OCI-LY1 (cell line): ENCODE measurements around the gene CD74.
"Not testable (repeated sequence)": the region's sequence is repeated elsewhere in the genome, so short reads cannot be mapped to it uniquely, and the experiment has no call there.

ENCODE experiments used
- H2AFZ ChIP-seq: fragments of 200-600 bp; sonication (generic), shearing (Covaris generic); 2 replicates; pipeline ENCODE4 v1.6.0; 2014; ENCODE audit warnings: antibody characterized with exemption, mild to moderate bottlenecking, low read length
- H3F3A ChIP-seq: fragments of 200-600 bp; sonication (generic), shearing (Covaris generic); 2 replicates; pipeline ENCODE4 v1.6.0; 2014; ENCODE audit warnings: mild to moderate bottlenecking, antibody characterized with exemption, low read length, moderate library complexity; ENCODE audit not compliant: insufficient read depth
- H3K27ac ChIP-seq: fragments of 200-600 bp; sonication (generic); 2 replicates; pipeline ENCODE4 v1.5.1; 2014; ENCODE audit warnings: low read length, mixed run types, mild to moderate bottlenecking, low read depth; ENCODE audit not compliant: poor library complexity, severe bottlenecking
- H3K27me3 ChIP-seq: fragments of 200-600 bp; sonication (generic); 2 replicates; pipeline ENCODE4 v1.6.0; 2014; ENCODE audit warnings: antibody characterized with exemption, mild to moderate bottlenecking, low read length, moderate library complexity; ENCODE audit not compliant: insufficient read depth
- H3K36me3 ChIP-seq: fragments of 200-600 bp; sonication (generic); 2 replicates; pipeline ENCODE4 v1.6.1; 2014; ENCODE audit warnings: mild to moderate bottlenecking, antibody characterized with exemption, low read length, moderate library complexity, mixed read lengths; ENCODE audit not compliant: insufficient read depth
- H3K4me1 ChIP-seq: fragments of 200-600 bp; sonication (generic); 2 replicates; pipeline ENCODE4 v1.5.1; 2014; ENCODE audit warnings: mild to moderate bottlenecking, low read length, moderate library complexity; ENCODE audit not compliant: insufficient read depth, severe bottlenecking
- H3K4me2 ChIP-seq: fragments of 200-600 bp; sonication (generic), shearing (Covaris generic); 2 replicates; pipeline ENCODE4 v1.6.1; 2014; ENCODE audit warnings: low read length
- H3K4me3 ChIP-seq: fragments of 200-600 bp; sonication (generic); 2 replicates; pipeline ENCODE4 v1.5.1; 2014; ENCODE audit warnings: low read length, low read depth, mild to moderate bottlenecking, mixed read lengths; ENCODE audit not compliant: poor library complexity, severe bottlenecking
- H3K79me2 ChIP-seq: fragments of 200-600 bp; shearing (Covaris generic); 2 replicates; pipeline ENCODE4 v1.6.1; 2016; ENCODE audit warnings: mixed run types, low read length, mixed read lengths; ENCODE audit not compliant: insufficient read depth
- H3K9ac ChIP-seq: fragments of 200-600 bp; sonication (generic), shearing (Covaris generic); 2 replicates; pipeline ENCODE4 v1.6.1; 2014; ENCODE audit warnings: mild to moderate bottlenecking, low read length, mixed read lengths
- H3K9me2 ChIP-seq: fragments of 200-600 bp; sonication (generic), shearing (Covaris generic); 2 replicates; pipeline ENCODE4 v1.6.1; 2014; ENCODE audit warnings: low read depth, mild to moderate bottlenecking, low read length, mixed read lengths
- H3K9me3 ChIP-seq: fragments of 200-600 bp; shearing (Covaris generic); 2 replicates; pipeline ENCODE4 v1.6.1; 2014; ENCODE audit warnings: low read length, mixed read lengths
- H4K20me1 ChIP-seq: fragments of 200-600 bp; sonication (generic), shearing (Covaris generic); 2 replicates; pipeline ENCODE4 v1.6.0; 2016; ENCODE audit warnings: mild to moderate bottlenecking, low read length; ENCODE audit not compliant: insufficient read depth
- EZH2 ChIP-seq: fragments of 200-600 bp; sonication (generic), shearing (Covaris generic); IDR thresholded peaks from 2 replicates; pipeline ENCODE4 v1.8.0; 2017; ENCODE audit warnings: borderline replicate concordance, mixed run types, mild to moderate bottlenecking, antibody characterized with exemption, low read length, moderate library complexity, mixed read lengths
- TF ChIP-seq, protein P1 (sequence below): fragments of 200-600 bp; sonication (generic), shearing (Covaris generic); IDR thresholded peaks from 2 replicates; pipeline ENCODE4 v1.5.1; 2017; ENCODE audit warnings: mild to moderate bottlenecking, antibody characterized with exemption, low read length, moderate library complexity, mixed read lengths

CD74 gene

DNA sequence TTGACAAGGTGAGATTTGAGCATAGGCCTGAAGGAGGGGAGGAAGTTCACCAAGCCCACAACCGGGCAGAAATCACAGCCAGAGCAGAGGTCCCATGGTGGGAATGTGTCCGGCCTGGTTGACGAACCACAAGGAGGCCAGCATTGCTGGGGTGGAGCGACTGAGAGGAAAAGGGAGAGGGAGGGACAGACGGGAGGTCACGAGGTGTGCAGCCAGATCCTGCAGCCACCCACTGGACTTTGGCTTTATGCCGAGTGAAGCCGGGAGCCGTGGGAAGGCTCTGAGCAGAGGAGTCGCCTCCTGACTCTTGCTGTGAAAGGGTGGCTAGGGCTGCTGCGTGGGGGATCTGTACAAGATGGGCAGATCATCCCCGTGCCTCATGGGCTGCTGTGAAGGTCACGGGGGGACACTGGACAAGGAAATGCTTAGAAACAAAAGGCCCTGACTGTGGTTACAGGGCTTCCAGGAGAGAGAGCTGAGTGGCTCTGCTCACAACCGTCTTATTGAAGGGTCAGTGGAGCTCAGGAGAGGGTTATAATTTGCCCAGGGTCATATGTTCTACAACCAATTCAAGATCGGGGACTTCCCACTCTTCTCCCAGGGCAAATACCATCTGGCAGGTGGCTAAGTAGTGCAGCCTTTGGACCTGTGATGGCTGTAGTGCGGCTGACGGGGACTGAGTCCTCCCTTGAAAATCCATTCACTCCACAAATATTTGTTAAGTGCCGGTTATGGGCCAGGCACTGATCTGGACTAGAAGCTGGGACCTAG lies 15.6 kb upstream of the CD74 start:
- Histone ChIP-seq H3K4me2 (no peak overlapping the region), H3K4me1 (no peaks in the 10 kb centered on the region), H3K27ac (no peak overlapping the region), H3K9ac (no peak overlapping the region), H3K9me2 (no peaks in the 10 kb centered on the region), H3K4me3 (no peak overlapping the region), H3K9me3 (no peaks in the 10 kb centered on the region), H3F3A (no peaks in the 10 kb centered on the region), H4K20me1 (no peaks in the 10 kb centered on the region), H3K36me3 (no peaks in the 10 kb centered on the region), H3K79me2 (no peaks in the 10 kb centered on the region), H3K27me3 (no peaks in the 10 kb centered on the region), H2AFZ (no peak overlapping the region)
- TF ChIP-seq EZH2 = no peak

DNA sequence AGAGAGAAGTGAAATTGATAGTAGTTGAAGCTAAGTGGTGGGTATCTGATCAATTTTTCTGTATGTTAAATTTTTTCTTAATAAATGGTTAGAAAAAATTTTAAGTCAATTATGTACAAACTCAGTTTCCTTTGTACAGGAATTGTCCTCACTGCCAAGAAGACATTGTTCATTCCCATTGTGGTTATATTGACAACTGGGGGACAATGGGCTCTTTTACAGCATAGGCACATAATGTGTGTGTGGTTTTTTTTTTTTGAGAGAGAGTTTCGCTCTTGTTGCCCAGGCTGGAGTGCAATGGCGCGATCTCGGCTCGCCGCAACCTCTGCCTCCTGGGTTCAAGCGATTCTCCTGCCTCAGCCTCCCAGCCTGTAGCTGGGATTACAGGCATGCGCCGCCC lies 13.5 kb upstream of the CD74 start:
- H3K4me3 ChIP-seq, H2AFZ ChIP-seq, H3K4me1 ChIP-seq, H4K20me1 ChIP-seq, H3K9ac ChIP-seq, H3K27me3 ChIP-seq, H3K27ac ChIP-seq, H3K9me2 ChIP-seq, H3K4me2 ChIP-seq, H3K9me3 ChIP-seq, H3F3A ChIP-seq, H3K79me2 ChIP-seq, H3K36me3 ChIP-seq: not testable (repeated sequence)

DNA sequence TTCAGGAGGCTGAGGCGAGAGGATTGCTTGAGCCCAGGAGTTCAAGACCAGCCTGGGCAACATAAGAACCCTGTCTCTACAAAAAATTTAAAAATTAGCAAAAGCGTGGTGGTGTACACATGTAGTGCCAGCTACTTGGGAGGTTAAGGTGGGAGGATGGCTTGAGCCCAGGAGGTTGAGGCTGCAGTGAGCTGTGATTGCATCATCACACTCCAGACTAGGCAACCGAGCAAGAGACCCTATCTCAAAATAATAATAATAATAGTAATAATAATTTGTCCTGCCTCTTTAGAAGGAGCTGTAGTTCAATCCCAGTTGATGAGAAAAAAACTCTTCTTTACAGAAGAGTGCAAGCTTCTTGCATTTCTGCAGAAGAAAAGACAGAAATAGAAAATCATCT lies 10.0 kb upstream of the CD74 start:
- H3K79me2 ChIP-seq = no peaks in the 10 kb centered on the region
- H3K4me3 ChIP-seq = no peak overlapping the region
- H3F3A ChIP-seq = no peaks in the 10 kb centered on the region
- no peaks in the 10 kb centered on the region for H3K9me3 ChIP-seq
- no peak overlapping the region for H3K4me2 ChIP-seq
- H4K20me1 ChIP-seq = no peaks in the 10 kb centered on the region
- H3K9ac ChIP-seq = no peak overlapping the region
- H3K4me1 ChIP-seq = peaks cover 12% of the 10 kb centered on the region
- H3K27ac ChIP-seq = no peak overlapping the region
- TF ChIP-seq EZH2 = no peak
- TF ChIP-seq, protein P1, sequence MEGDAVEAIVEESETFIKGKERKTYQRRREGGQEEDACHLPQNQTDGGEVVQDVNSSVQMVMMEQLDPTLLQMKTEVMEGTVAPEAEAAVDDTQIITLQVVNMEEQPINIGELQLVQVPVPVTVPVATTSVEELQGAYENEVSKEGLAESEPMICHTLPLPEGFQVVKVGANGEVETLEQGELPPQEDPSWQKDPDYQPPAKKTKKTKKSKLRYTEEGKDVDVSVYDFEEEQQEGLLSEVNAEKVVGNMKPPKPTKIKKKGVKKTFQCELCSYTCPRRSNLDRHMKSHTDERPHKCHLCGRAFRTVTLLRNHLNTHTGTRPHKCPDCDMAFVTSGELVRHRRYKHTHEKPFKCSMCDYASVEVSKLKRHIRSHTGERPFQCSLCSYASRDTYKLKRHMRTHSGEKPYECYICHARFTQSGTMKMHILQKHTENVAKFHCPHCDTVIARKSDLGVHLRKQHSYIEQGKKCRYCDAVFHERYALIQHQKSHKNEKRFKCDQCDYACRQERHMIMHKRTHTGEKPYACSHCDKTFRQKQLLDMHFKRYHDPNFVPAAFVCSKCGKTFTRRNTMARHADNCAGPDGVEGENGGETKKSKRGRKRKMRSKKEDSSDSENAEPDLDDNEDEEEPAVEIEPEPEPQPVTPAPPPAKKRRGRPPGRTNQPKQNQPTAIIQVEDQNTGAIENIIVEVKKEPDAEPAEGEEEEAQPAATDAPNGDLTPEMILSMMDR = no peak
- no peaks in the 10 kb centered on the region for H3K9me2 ChIP-seq
- no peaks in the 10 kb centered on the region for H3K36me3 ChIP-seq
- no peak overlapping the region for H2AFZ ChIP-seq
- H3K27me3 ChIP-seq = no peaks in the 10 kb centered on the region

DNA sequence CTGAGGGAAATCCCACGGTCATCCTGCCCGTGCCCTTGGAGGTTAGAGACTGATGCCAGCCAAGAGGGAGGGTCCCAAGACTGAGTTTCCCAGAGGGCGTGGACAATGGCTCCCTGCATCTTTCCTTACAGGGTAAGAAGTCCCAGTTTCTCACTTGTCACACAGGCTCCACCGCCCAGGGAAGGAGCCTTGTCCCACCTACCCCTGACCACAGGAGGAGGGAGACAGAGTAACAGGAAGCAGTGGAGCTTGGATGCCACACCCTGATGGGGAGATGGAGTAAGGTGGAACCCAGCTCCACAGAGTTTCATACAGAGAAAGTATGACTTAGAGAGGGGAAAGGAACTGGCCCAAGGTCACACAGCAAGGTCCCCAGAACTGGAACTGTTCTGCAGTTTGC lies 9.4 kb upstream of the CD74 start:
- no peaks in the 10 kb centered on the region for H3K36me3 ChIP-seq
- H3K27me3 ChIP-seq = no peaks in the 10 kb centered on the region
- no peak overlapping the region for H3K4me2 ChIP-seq
- H4K20me1 ChIP-seq = no peaks in the 10 kb centered on the region
- no peaks in the 10 kb centered on the region for H3K9me2 ChIP-seq
- H3K79me2 ChIP-seq = no peaks in the 10 kb centered on the region
- H3K27ac ChIP-seq = no peak overlapping the region
- no peak overlapping the region for H2AFZ ChIP-seq
- no peak overlapping the region for H3K9ac ChIP-seq
- TF ChIP-seq, protein P1 = no peak
- no peak for TF ChIP-seq EZH2
- no peaks in the 10 kb centered on the region for H3F3A ChIP-seq
- peaks cover 12% of the 10 kb centered on the region for H3K4me1 ChIP-seq
- no peaks in the 10 kb centered on the region for H3K9me3 ChIP-seq
- no peak overlapping the region for H3K4me3 ChIP-seq
